Endothelial cell of umbilical vein (primary cell): ENCODE results near the gene INCENP. TPM values are rescaled to one million over a fixed set of nuclear protein-coding genes. Genes with fewer than 3 reads are reported as not detected.

Experiments used
- BruUV-seq: library from RNA; stranded (reverse); fragments of 400-500 nt; replicated peaks from 2 replicates; lab custom pipeline; 2021; lab: Mats Ljungman, UMichigan
- CTCF ChIA-PET: fragments of 300-600, 350-600 bp; sonication (Branson Sonifier 250); formaldehyde crosslinking; loops from one replicate; lab custom pipeline; 2021; ENCODE audit warnings: antibody characterized with exemption, inconsistent platforms; lab: Charles Lee
- POLR2A ChIA-PET: fragments of 300-600, 350-600 bp; sonication (Branson Sonifier 250); formaldehyde crosslinking; loops from one replicate; lab custom pipeline; 2021; ENCODE audit warnings: antibody characterized with exemption, inconsistent platforms; lab: Charles Lee
- DNase-seq: peaks from one replicate; pipeline ENCODE4 v3.0.0-alpha.2; 2011; ENCODE audit warnings: low read depth, low spot score
- FAIRE-seq: peaks from 2 replicates; lab custom pipeline; 2011; peaks lifted over from hg19 to GRCh38; lab: Jason Lieb, UNC
- H2AFZ ChIP-seq: 2 replicates; pipeline ENCODE4 v1.6.0; 2012; ENCODE audit warnings: low read depth, low read length, control low read depth, inconsistent platforms
- H3K27ac ChIP-seq: 2 replicates; pipeline ENCODE4 v1.5.1; 2011; ENCODE audit warnings: low read depth, mild to moderate bottlenecking, control low read depth, low read length, moderate library complexity; ENCODE audit not compliant: insufficient read depth
- H3K27me3 ChIP-seq, 2 experiments: 2 replicates each; pipeline versions ENCODE4 v1.6.0 to v1.6.1; 2011; ENCODE audit warnings: low read length in 2 of 2, mixed read lengths in 1 of 2; ENCODE audit not compliant: control insufficient read depth in 2 of 2, insufficient read depth in 2 of 2
- H3K36me3 ChIP-seq, 2 experiments: 2 replicates in 1 of 2; 3 replicates in 1 of 2; pipeline ENCODE4 v1.5.1; 2011; ENCODE audit warnings: low read length in 2 of 2, mild to moderate bottlenecking in 1 of 2, moderate library complexity in 1 of 2; ENCODE audit not compliant: control insufficient read depth in 2 of 2, insufficient read depth in 2 of 2; ENCODE audit errors: extremely low read depth in 1 of 2
- H3K4me1 ChIP-seq: 3 replicates; pipeline ENCODE4 v1.5.1; 2011; ENCODE audit warnings: mild to moderate bottlenecking, low read length; ENCODE audit not compliant: control insufficient read depth, insufficient read depth; ENCODE audit errors: extremely low read depth
- H3K4me2 ChIP-seq: 2 replicates; pipeline ENCODE4 v1.6.1; 2011; ENCODE audit warnings: low read length, control low read depth, mixed read lengths; ENCODE audit not compliant: insufficient read depth
- H3K4me3 ChIP-seq, 3 experiments: fragments of 200-600 bp in 1 of 3; sonication (generic), shearing (Covaris generic) in 1 of 3; replicated peaks in 1 of 3; 2 replicates each; pipeline ENCODE4 v1.5.1; 2011 to 2016; ENCODE audit warnings: control low read depth in 3 of 3, low read length in 3 of 3, mild to moderate bottlenecking in 2 of 3, inconsistent platforms in 1 of 3, low read depth in 1 of 3, moderate library complexity in 1 of 3; ENCODE audit not compliant: insufficient read depth in 1 of 3
- H3K79me2 ChIP-seq: 2 replicates; pipeline ENCODE4 v1.6.0; 2012; ENCODE audit warnings: low read length, inconsistent platforms; ENCODE audit not compliant: control insufficient read depth, insufficient read depth
- H3K9ac ChIP-seq: replicated peaks from 2 replicates; pipeline ENCODE3; 2011; ENCODE audit warnings: low read length, control low read depth; ENCODE audit not compliant: insufficient read depth; ENCODE audit errors: extremely low read depth
- H3K9me1 ChIP-seq: replicated peaks from 3 replicates; pipeline ENCODE4 v1.6.0; 2011; ENCODE audit warnings: mild to moderate bottlenecking, low read length; ENCODE audit not compliant: control insufficient read depth, insufficient read depth; ENCODE audit errors: extremely low read depth
- H3K9me3 ChIP-seq: replicated peaks from 2 replicates; pipeline ENCODE4 v1.5.1; 2012; ENCODE audit warnings: low read length, inconsistent platforms; ENCODE audit not compliant: control insufficient read depth, insufficient read depth
- H4K20me1 ChIP-seq: replicated peaks from 2 replicates; pipeline ENCODE3; 2011; ENCODE audit warnings: mild to moderate bottlenecking, low read length; ENCODE audit not compliant: control insufficient read depth, insufficient read depth; ENCODE audit errors: extremely low read depth
- CTCF ChIP-seq, 2 donors: IDR thresholded peaks; 1 replicate in 1 of 2; 2 replicates in 1 of 2; pipeline ENCODE4 v1.5.1; 2011; ENCODE audit warnings: low read length in 2 of 2, mild to moderate bottlenecking in 2 of 2, moderate library complexity in 2 of 2, control low read depth in 1 of 2, inconsistent platforms in 1 of 2, low read depth in 1 of 2; ENCODE audit not compliant: insufficient read depth in 1 of 2; ENCODE audit errors: extremely low read depth in 1 of 2
- EZH2 ChIP-seq: IDR thresholded peaks from 2 replicates; pipeline ENCODE4 v1.6.1; 2012; ENCODE audit warnings: borderline replicate concordance, low read depth, mild to moderate bottlenecking, moderate library complexity, low read length, inconsistent platforms; ENCODE audit not compliant: severe bottlenecking
- FOS ChIP-seq: IDR thresholded peaks from 2 replicates; pipeline ENCODE4 v1.6.1; 2011; ENCODE audit warnings: mild to moderate bottlenecking, low read length, moderate library complexity, borderline replicate concordance; ENCODE audit not compliant: insufficient read depth
- GATA2 ChIP-seq: IDR thresholded peaks from 2 replicates; pipeline ENCODE4 v1.7.0; 2011; ENCODE audit warnings: low read depth, mild to moderate bottlenecking, moderate library complexity, mixed read lengths, low read length; ENCODE audit not compliant: insufficient read length, insufficient read depth
- JUN ChIP-seq: IDR thresholded peaks from 2 replicates; pipeline ENCODE4 v1.6.1; 2011; ENCODE audit warnings: borderline replicate concordance, low read depth; ENCODE audit not compliant: insufficient read length, insufficient read depth
- MAX ChIP-seq: IDR thresholded peaks from 2 replicates; pipeline ENCODE4 v1.6.1; 2011; ENCODE audit not compliant: insufficient read depth, insufficient read length
- MYC ChIP-seq: IDR thresholded peaks from one replicate; pipeline ENCODE4 v1.6.1; 2011; ENCODE audit warnings: mild to moderate bottlenecking, low read depth, low read length
- POLR2A ChIP-seq: IDR thresholded peaks from 2 replicates; pipeline ENCODE4 v1.6.1; 2012; ENCODE audit warnings: low read depth, mild to moderate bottlenecking, control low read depth, low read length
- POLR2AphosphoS5 ChIP-seq: IDR thresholded peaks from 2 replicates; pipeline ENCODE4 v1.6.1; 2012; ENCODE audit warnings: low read depth, mild to moderate bottlenecking, control low read depth, low read length, moderate library complexity; ENCODE audit not compliant: insufficient read depth
- dilution Hi-C: fragments of 300-500 bp; cut with MboI; formaldehyde crosslinking; loops from one replicate; pipeline ENCODE4 v1.15.0; 2019; ENCODE audit warnings: low sequenced_read_pairs; ENCODE audit not compliant: extremely low pct_ligation_motif_present
- intact Hi-C: fragments of 100-400 bp; cut with micrococcal nuclease; formaldehyde crosslinking; loops from one replicate; pipeline ENCODE4 v1.10.0; 2022
- polyA plus RNA-seq, 4 experiments: library from polyadenylated mRNA; depleted of rRNA in 3 of 4; stranded (reverse) in 3 of 4; unstranded in 1 of 4; fragments of >200 nt; gene quantifications; 2 replicates each; pipeline versions ENCODE4 v1.2.1 to v1.2.3, GENCODE V29; 2011 to 2012; ENCODE audit warnings: missing spikeins in 1 of 4
- total RNA-seq: library from RNA; stranded (reverse); gene quantifications from 2 replicates; pipeline ENCODE4 v1.2.3, GENCODE V29; 2021

The INCENP gene
- total and polyA plus RNA-seq, 2 donors (not counting 3 experiments of a cell fraction or from before 2014, with no cell fraction given), result 22.9 to 86.8 TPM

GRCh38 chr11:62169448-62169847 lies 45.6 kb downstream of the INCENP start:
- Histone ChIP-seq H3K9me3 (no peaks in the 10 kb centered on the region), H3K27ac (no peak overlapping the region), H3K9ac (no peak overlapping the region), H3K79me2 (no peaks in the 10 kb centered on the region), H3K27me3 (peaks cover 32 to 44% of the 10 kb centered on the region in 2 experiments), H4K20me1 (no peaks in the 10 kb centered on the region), H3K4me1 (peaks cover 6% of the 10 kb centered on the region), H3K4me3 (no peak overlapping the region), H2AFZ (no peak overlapping the region), H3K9me1 (no peaks in the 10 kb centered on the region), H3K36me3 (no peaks in the 10 kb centered on the region), H3K4me2 (no peak overlapping the region)
- no peak for FAIRE-seq
- intact Hi-C loops, result no loop called here
- no TSS peak for BruUV-seq
- ChIA-PET POLR2A (no interaction called here), CTCF (interaction anchor here (1.0 to 4.2 kb wide), 4 partner anchors 11 to 141 kb away, joined by 3 to 22 read pairs (median 8); no protein-coding TSS in a partner anchor)
- dilution Hi-C loops, result loop anchor here (5.0 kb wide), 1 partner anchor 38 kb away; the partner anchor contains the start of gene SCGB2A1
- DNase-seq, result peak; percentile 11
- no peak for TF ChIP-seq FOS
- TF ChIP-seq EZH2, result no peak
- TF ChIP-seq POLR2A, result no peak
- no peak for TF ChIP-seq MAX
- TF ChIP-seq JUN, result no peak
- no peak for TF ChIP-seq POLR2AphosphoS5
- TF ChIP-seq CTCF (IDR thresholded peaks at IDR 0.05; ENCODE audit: extremely low read depth in 1 of 2, insufficient read depth in 1 of 2, low read depth in 1 of 2, low read length in 2 of 2), result no peak
- no peak for TF ChIP-seq MYC
- no peak for TF ChIP-seq GATA2
